HG03159 (cell line): ENCODE data around the gene CAPN15.
"Not testable (repeated sequence)": the region's sequence is repeated elsewhere in the genome, so short reads cannot be mapped to it uniquely, and the experiment has no call there.

ENCODE experiments used
- ATAC-seq: cut with Tn5 transposase; IDR thresholded peaks from one replicate; pipeline ENCODE4 v1.9.1; 2021; ENCODE audit warnings: mild to moderate bottlenecking, moderate library complexity; ENCODE audit not compliant: unreplicated experiment

The CAPN15 gene

GRCh38 chr16:588889-589657 lies 61.6 kb downstream of the CAPN15 start:
- peak; percentile 74 for ATAC-seq

- ATAC-seq: peak; percentile 78
Measured at GRCh38 chr16:589658-590187, 62.2 kb downstream of the CAPN15 start, which contains the start of gene RAB40C. TSS of gene RAB40C (plus strand) at chr16:590066. CDS start at chr16:590292, 226 bp downstream.

GRCh38 chr16:590188-590814 lies 62.8 kb downstream of the CAPN15 start:
- ATAC-seq: no peak

GRCh38 chr16:590815-591200 lies 63.3 kb downstream of the CAPN15 start:
- ATAC-seq: no peak

GRCh38 chr16:591231-591630 lies 63.7 kb downstream of the CAPN15 start:
- ATAC-seq: no peak

GRCh38 chr16:591892-592517 lies 64.5 kb downstream of the CAPN15 start:
- ATAC-seq: no peak

GRCh38 chr16:592518-593306 lies 65.2 kb downstream of the CAPN15 start:
- no peak for ATAC-seq

- ATAC-seq: no peak
Measured at GRCh38 chr16:593406-593805, 65.9 kb downstream of the CAPN15 start.

- ATAC-seq: no peak
Measured at GRCh38 chr16:593807-594206, 66.3 kb downstream of the CAPN15 start.

GRCh38 chr16:595094-595528 lies 67.6 kb downstream of the CAPN15 start:
- ATAC-seq: no peak

GRCh38 chr16:595942-596735 lies 68.6 kb downstream of the CAPN15 start:
- no peak for ATAC-seq

GRCh38 chr16:596736-597060 lies 69.2 kb downstream of the CAPN15 start:
- no peak for ATAC-seq

- not testable (repeated sequence) for ATAC-seq
Measured at GRCh38 chr16:597655-598054, 70.1 kb downstream of the CAPN15 start.

GRCh38 chr16:598823-599739 lies 71.6 kb downstream of the CAPN15 start:
- ATAC-seq: no peak

- no peak for ATAC-seq
Measured at GRCh38 chr16:600781-601180, 73.3 kb downstream of the CAPN15 start.

- ATAC-seq: no peak
Measured at GRCh38 chr16:603933-604332, 76.4 kb downstream of the CAPN15 start.
